T-cell (primary cell): ENCODE measurements around the gene MYO15A. TPM values are rescaled to one million over a fixed set of nuclear protein-coding genes. Genes with fewer than 3 reads are reported as not detected.

ENCODE experiments used
- ATAC-seq, 4 experiments: fragments of 200-7000 bp in 3 of 4; fragments of 150-1000 bp in 1 of 4; cut with Tn5 transposase; replicated peaks in 1 of 4; 1 replicate in 3 of 4; 2 replicates in 1 of 4; pipeline ENCODE4 v1.10.0; 2021; ENCODE audit warnings: moderate library complexity in 3 of 4, mild to moderate bottlenecking in 2 of 4, moderate number of reproducible peaks in 1 of 4
- CTCF ChIA-PET, 2 donors: fragments of 300-600 bp; sonication (Branson Sonifier 250); formaldehyde crosslinking; loops; one replicate each; lab custom pipeline; 2022; ENCODE audit warnings: antibody characterized with exemption in 2 of 2; lab: Charles Lee
- POLR2A ChIA-PET, 2 donors: fragments of 300-600 bp; sonication (Branson Sonifier 250); formaldehyde crosslinking; loops; one replicate each; lab custom pipeline; 2022; ENCODE audit warnings: antibody characterized with exemption in 2 of 2; lab: Charles Lee
- DNase-seq, 35 experiments: peaks; one replicate each; pipeline versions ENCODE4 v3.0.0 to v3.0.0-alpha.2; 2013 to 2023
- H3K27ac ChIP-seq: one replicate; pipeline ENCODE4 v1.5.1; 2013; ENCODE audit warnings: low read length
- H3K27me3 ChIP-seq, 2 experiments: replicated peaks in 1 of 2; 1 replicate in 1 of 2; 2 replicates in 1 of 2; pipeline versions ENCODE4 v1.6.1 to v1.7.0; 2013; ENCODE audit warnings: low read length in 1 of 2, mixed read lengths in 1 of 2; ENCODE audit not compliant: control insufficient read depth in 2 of 2, insufficient read depth in 2 of 2; ENCODE audit errors: extremely low read depth in 1 of 2
- H3K36me3 ChIP-seq, 2 donors: 1 replicate in 1 of 2; 2 replicates in 1 of 2; pipeline versions ENCODE4 v1.6.1 to v1.7.0; 2013; ENCODE audit warnings: low read length in 1 of 2; ENCODE audit not compliant: control insufficient read depth in 2 of 2, insufficient read depth in 1 of 2; ENCODE audit errors: extremely low read depth in 1 of 2
- H3K4me1 ChIP-seq, 2 experiments: 1 replicate in 1 of 2; 2 replicates in 1 of 2; pipeline versions ENCODE4 v1.6.1 to v1.7.0; 2013; ENCODE audit warnings: low read length in 2 of 2, mixed read lengths in 1 of 2; ENCODE audit not compliant: insufficient read depth in 2 of 2, control insufficient read depth in 1 of 2; ENCODE audit errors: extremely low read depth in 1 of 2
- H3K4me3 ChIP-seq, 2 donors: 1 replicate in 1 of 2; 2 replicates in 1 of 2; pipeline versions ENCODE4 v1.5.1 to v1.7.0; 2013; ENCODE audit warnings: mild to moderate bottlenecking in 2 of 2, low read length in 1 of 2, moderate library complexity in 1 of 2; ENCODE audit not compliant: control insufficient read depth in 1 of 2; ENCODE audit errors: extremely low read depth in 1 of 2
- H3K9me3 ChIP-seq: 2 replicates; pipeline ENCODE4 v1.7.0; 2013
- H3K27ac Mint-ChIP-seq, 2 donors: one replicate each; pipeline ENCODE4 v1.8.0; 2020 to 2021; ENCODE audit warnings: mild to moderate bottlenecking in 2 of 2, mixed read lengths in 2 of 2
- H3K27me3 Mint-ChIP-seq, 2 donors: one replicate each; pipeline ENCODE4 v1.8.0; 2021 to 2022; ENCODE audit warnings: mixed read lengths in 2 of 2
- H3K36me3 Mint-ChIP-seq: one replicate; pipeline ENCODE4 v1.8.0; 2021; ENCODE audit warnings: mixed read lengths
- H3K4me1 Mint-ChIP-seq, 3 donors: one replicate each; pipeline ENCODE4 v1.8.0; 2020 to 2022; ENCODE audit warnings: mixed read lengths in 3 of 3, mild to moderate bottlenecking in 1 of 3
- H3K4me3 Mint-ChIP-seq, 3 donors: one replicate each; pipeline ENCODE4 v1.8.0; 2020 to 2022; ENCODE audit warnings: mild to moderate bottlenecking in 3 of 3, mixed read lengths in 3 of 3, moderate library complexity in 3 of 3
- H3K9me3 Mint-ChIP-seq, 3 donors: one replicate each; pipeline ENCODE4 v1.8.0; 2020 to 2022; ENCODE audit warnings: mixed read lengths in 3 of 3
- WGBS: methylation state at CpG from one replicate; pipeline ENCODE4 v1.1.5; 2013; ENCODE audit warnings: missing lambda C conversion rate; ENCODE audit not compliant: insufficient coverage; 5-methylcytosine and 5-hydroxymethylcytosine counted together
- total RNA-seq, 35 experiments: library from RNA in 6 of 35; stranded (reverse) in 6 of 35; fragments of 120-200 nt in 1 of 35; gene quantifications; one replicate each; pipeline versions ENCODE4 v1.2.1 to v1.2.4 and lab custom pipeline; 2013 to 2026

MYO15A gene
- total RNA-seq, 5 donors from 2014 or later (not counting 1 experiment from before 2014, with no cell fraction given), result 0.76 to 1.9 (median 1.3) TPM

DNA sequence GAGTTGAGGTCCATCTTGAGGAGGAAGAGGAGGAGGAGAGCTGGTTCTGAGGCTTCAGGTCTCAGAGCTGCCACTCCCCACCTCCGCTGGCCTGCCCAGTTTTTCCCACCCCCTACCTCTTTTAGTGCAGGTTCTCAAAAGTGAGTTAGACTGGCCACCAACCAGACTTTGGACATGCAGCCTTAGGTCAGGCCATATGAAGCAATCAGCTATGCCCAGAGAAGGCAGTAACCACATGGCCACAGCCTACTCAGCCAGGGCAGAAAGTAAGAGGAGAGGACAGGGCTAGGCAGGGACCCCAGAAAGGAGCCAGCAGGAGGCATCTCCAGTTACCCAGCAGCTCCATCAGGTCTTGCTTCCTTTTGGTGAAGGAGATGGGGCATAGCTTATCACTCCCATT, 9.0 kb downstream of the MYO15A start:
- H3K36me3 Mint-ChIP-seq, result no peaks in the 10 kb centered on the region
- Histone ChIP-seq H3K4me3 (no peak overlapping the region), H3K27ac (no peak overlapping the region), H3K27me3 (peaks cover 0 to 10% of the 10 kb centered on the region in 2 experiments), H3K4me1 (no peaks in the 10 kb centered on the region), H3K9me3 (no peaks in the 10 kb centered on the region), H3K36me3 (no peaks in the 10 kb centered on the region)
- ChIA-PET CTCF (interaction anchor here in 1 of 2 donors (0.5 kb wide), 1 partner anchor 1351 kb away, joined by 9 read pairs; no protein-coding TSS in a partner anchor), POLR2A (no interaction called here)
- DNase-seq (no peak), ATAC-seq (no peak)
- H3K4me3 Mint-ChIP-seq, result no peak overlapping the region
- no peak overlapping the region for H3K27ac Mint-ChIP-seq
- H3K27me3 Mint-ChIP-seq, result no peaks in the 10 kb centered on the region
- no CpG with 5 or more reads among the region's 1 CpG for WGBS
- H3K4me1 Mint-ChIP-seq, result no peaks in the 10 kb centered on the region
- no peaks in the 10 kb centered on the region for H3K9me3 Mint-ChIP-seq

GRCh38 chr17:18117982-18118975, 9.7 kb downstream of the MYO15A start:
- H3K27me3 ChIP-seq, result peaks cover 0 to 15% of the 10 kb centered on the region in 2 experiments
- CTCF ChIA-PET, result interaction anchor here in 1 of 2 donors (0.5 kb wide), 1 partner anchor 1351 kb away, joined by 9 read pairs; no protein-coding TSS in a partner anchor
- POLR2A ChIA-PET, result no interaction called here
- no peaks in the 10 kb centered on the region for H3K9me3 ChIP-seq
- Mint-ChIP-seq H3K27me3 (no peaks in the 10 kb centered on the region), H3K27ac (no peak overlapping the region), H3K36me3 (no peaks in the 10 kb centered on the region), H3K4me1 (no peaks in the 10 kb centered on the region), H3K9me3 (no peaks in the 10 kb centered on the region), H3K4me3 (no peak overlapping the region)
- H3K4me1 ChIP-seq, result no peaks in the 10 kb centered on the region
- ATAC-seq, result no peak
- H3K36me3 ChIP-seq, result no peaks in the 10 kb centered on the region
- no peak for DNase-seq
- no peak overlapping the region for H3K27ac ChIP-seq
- WGBS, result 91% methylated on average over 31 of the region's 33 CpGs
- H3K4me3 ChIP-seq, result no peak overlapping the region

DNA sequence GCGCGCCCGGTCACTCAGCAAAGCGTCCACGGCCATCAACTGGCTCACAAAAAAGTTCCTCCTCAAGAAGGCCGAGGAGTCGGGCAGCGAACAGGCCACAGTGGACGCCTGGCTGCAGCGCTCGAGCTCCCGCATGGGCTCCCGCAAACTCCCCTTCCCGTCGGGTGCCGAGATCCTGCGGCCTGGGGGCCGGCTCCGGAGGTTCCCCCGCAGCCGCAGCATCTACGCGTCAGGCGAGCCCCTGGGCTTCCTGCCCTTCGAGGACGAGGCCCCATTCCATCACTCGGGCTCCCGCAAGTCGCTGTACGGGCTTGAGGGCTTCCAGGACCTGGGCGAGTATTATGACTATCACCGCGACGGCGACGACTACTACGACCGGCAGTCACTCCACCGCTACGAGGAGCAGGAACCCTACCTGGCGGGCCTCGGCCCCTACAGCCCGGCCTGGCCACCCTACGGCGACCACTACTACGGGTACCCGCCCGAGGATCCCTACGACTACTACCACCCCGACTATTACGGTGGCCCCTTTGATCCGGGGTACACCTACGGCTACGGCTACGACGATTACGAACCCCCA, 10.7 kb downstream of the MYO15A start:
- Mint-ChIP-seq H3K27ac (no peak overlapping the region), H3K36me3 (no peaks in the 10 kb centered on the region), H3K27me3 (no peaks in the 10 kb centered on the region), H3K4me3 (no peak overlapping the region), H3K9me3 (no peaks in the 10 kb centered on the region), H3K4me1 (no peaks in the 10 kb centered on the region)
- no peaks in the 10 kb centered on the region for H3K36me3 ChIP-seq
- no peak for DNase-seq
- ATAC-seq, result no peak
- CTCF ChIA-PET, result no interaction called here
- no peak overlapping the region for H3K27ac ChIP-seq
- H3K4me1 ChIP-seq, result no peaks in the 10 kb centered on the region
- no peaks in the 10 kb centered on the region for H3K9me3 ChIP-seq
- H3K27me3 ChIP-seq, result peaks cover 0 to 22% of the 10 kb centered on the region in 2 experiments
- POLR2A ChIA-PET, result no interaction called here
- H3K4me3 ChIP-seq, result no peak overlapping the region
- WGBS, result 96% methylated on average over 57 of the region's 57 CpGs

- Histone ChIP-seq H3K27ac (no peak overlapping the region), H3K9me3 (no peaks in the 10 kb centered on the region), H3K4me3 (no peak overlapping the region), H3K36me3 (no peaks in the 10 kb centered on the region), H3K27me3 (peaks cover 0 to 22% of the 10 kb centered on the region in 2 experiments), H3K4me1 (no peaks in the 10 kb centered on the region)
- 98% methylated on average over 21 of the region's 30 CpGs for WGBS
- ChIA-PET POLR2A (no interaction called here), CTCF (no interaction called here)
- no peak for DNase-seq
- no peak for ATAC-seq
- Mint-ChIP-seq H3K27ac (no peak overlapping the region), H3K27me3 (no peaks in the 10 kb centered on the region), H3K4me1 (no peaks in the 10 kb centered on the region), H3K4me3 (no peak overlapping the region), H3K9me3 (no peaks in the 10 kb centered on the region), H3K36me3 (no peaks in the 10 kb centered on the region)
These were observed 11.4 kb downstream of the MYO15A start for GRCh38 chr17:18119938-18120337.

GRCh38 chr17:18120461-18121017, 12.0 kb downstream of the MYO15A start:
- ATAC-seq, result no peak
- ChIA-PET CTCF (no interaction called here), POLR2A (no interaction called here)
- Histone ChIP-seq H3K36me3 (no peaks in the 10 kb centered on the region), H3K4me3 (no peak overlapping the region), H3K27ac (no peak overlapping the region), H3K27me3 (peaks cover 0 to 22% of the 10 kb centered on the region in 2 experiments), H3K4me1 (no peaks in the 10 kb centered on the region), H3K9me3 (no peaks in the 10 kb centered on the region)
- Mint-ChIP-seq H3K27ac (no peak overlapping the region), H3K4me1 (no peaks in the 10 kb centered on the region), H3K9me3 (no peaks in the 10 kb centered on the region), H3K36me3 (no peaks in the 10 kb centered on the region), H3K27me3 (no peaks in the 10 kb centered on the region), H3K4me3 (no peak overlapping the region)
- DNase-seq, result no peak
- 79% methylated on average over 62 of the region's 68 CpGs for WGBS

DNA sequence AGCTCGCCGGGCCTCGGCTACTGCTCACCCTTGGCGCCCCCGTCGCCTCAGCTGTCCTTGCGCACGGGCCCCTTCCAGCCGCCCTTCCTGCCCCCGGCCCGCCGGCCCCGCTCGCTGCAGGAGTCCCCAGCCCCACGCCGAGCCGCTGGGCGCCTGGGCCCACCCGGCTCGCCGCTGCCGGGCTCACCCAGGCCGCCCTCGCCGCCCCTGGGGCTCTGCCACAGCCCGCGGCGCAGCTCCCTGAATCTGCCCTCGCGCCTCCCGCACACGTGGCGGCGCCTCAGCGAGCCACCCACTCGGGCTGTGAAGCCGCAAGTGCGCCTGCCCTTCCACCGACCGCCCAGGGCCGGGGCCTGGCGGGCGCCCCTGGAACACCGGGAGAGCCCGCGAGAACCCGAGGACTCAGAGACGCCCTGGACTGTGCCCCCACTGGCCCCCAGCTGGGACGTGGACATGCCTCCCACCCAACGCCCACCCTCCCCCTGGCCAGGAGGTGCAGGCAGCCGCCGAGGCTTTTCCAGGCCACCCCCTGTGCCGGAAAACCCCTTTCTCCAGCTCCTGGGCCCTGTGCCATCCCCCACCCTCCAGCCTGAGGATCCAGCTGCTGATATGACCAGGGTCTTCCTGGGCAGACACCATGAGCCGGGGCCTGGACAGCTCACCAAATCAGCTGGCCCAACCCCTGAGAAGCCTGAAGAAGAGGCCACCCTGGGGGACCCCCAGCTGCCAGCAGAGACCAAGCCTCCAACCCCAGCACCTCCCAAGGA, 12.8 kb downstream of the MYO15A start:
- H3K9me3 ChIP-seq, result no peaks in the 10 kb centered on the region
- H3K4me3 Mint-ChIP-seq, result no peak overlapping the region
- no peaks in the 10 kb centered on the region for H3K4me1 Mint-ChIP-seq
- H3K36me3 ChIP-seq, result no peaks in the 10 kb centered on the region
- no peak overlapping the region for H3K27ac Mint-ChIP-seq
- H3K27ac ChIP-seq, result no peak overlapping the region
- CTCF ChIA-PET, result interaction anchor here in 1 of 2 donors (0.6 kb wide), 1 partner anchor 49 kb away, joined by 8 read pairs; no protein-coding TSS in a partner anchor
- no peak for DNase-seq
- no peaks in the 10 kb centered on the region for H3K27me3 Mint-ChIP-seq
- POLR2A ChIA-PET, result no interaction called here
- no peak overlapping the region for H3K4me3 ChIP-seq
- no peaks in the 10 kb centered on the region for H3K36me3 Mint-ChIP-seq
- H3K9me3 Mint-ChIP-seq, result no peaks in the 10 kb centered on the region
- ATAC-seq, result no peak
- H3K27me3 ChIP-seq, result peaks cover 0 to 26% of the 10 kb centered on the region in 2 experiments
- WGBS, result 90% methylated on average over 51 of the region's 54 CpGs
- no peaks in the 10 kb centered on the region for H3K4me1 ChIP-seq
